ENCODE data around the gene CYSTM1.

Gene CYSTM1

GRCh38 chr5:140242099-140242498 lies 67.1 kb downstream of the CYSTM1 start:
- Histone ChIP-seq H3K9me3 (ENCODE audit: low read length) (no peaks in the 10 kb centered on the region), H3K36me3 (ENCODE audit: insufficient read depth, low read length) (peaks cover 5% of the 10 kb centered on the region), H3K4me1 (ENCODE audit: insufficient read depth, low read length) (peaks cover 22% of the 10 kb centered on the region), H3K4me3 (ENCODE audit: low read length) (no peak overlapping the region), H3K27me3 (ENCODE audit: insufficient read depth, low read length) (no peaks in the 10 kb centered on the region), H2AFZ (ENCODE audit: low read depth, low read length) (no peak overlapping the region)

- peaks cover 5% of the 10 kb centered on the region for H3K36me3 ChIP-seq (ENCODE audit: insufficient read depth, low read length)
- no peaks in the 10 kb centered on the region for H3K27me3 ChIP-seq (ENCODE audit: insufficient read depth, low read length)
- H3K4me3 ChIP-seq (ENCODE audit: low read length): no peak overlapping the region
- peaks cover 22% of the 10 kb centered on the region for H3K4me1 ChIP-seq (ENCODE audit: insufficient read depth, low read length)
- H3K9me3 ChIP-seq (ENCODE audit: low read length): no peaks in the 10 kb centered on the region
- no peak overlapping the region for H2AFZ ChIP-seq (ENCODE audit: low read depth, low read length)
These were observed 68.0 kb downstream of the CYSTM1 start for GRCh38 chr5:140242890-140243585.

GRCh38 chr5:140243706-140244250 lies 68.8 kb downstream of the CYSTM1 start:
- Histone ChIP-seq H3K27me3 (ENCODE audit: insufficient read depth, low read length) (no peaks in the 10 kb centered on the region), H3K36me3 (ENCODE audit: insufficient read depth, low read length) (peaks cover 5% of the 10 kb centered on the region), H3K4me1 (ENCODE audit: insufficient read depth, low read length) (peaks cover 22% of the 10 kb centered on the region), H2AFZ (ENCODE audit: low read depth, low read length) (no peak overlapping the region), H3K9me3 (ENCODE audit: low read length) (no peaks in the 10 kb centered on the region), H3K4me3 (ENCODE audit: low read length) (no peak overlapping the region)

DNA sequence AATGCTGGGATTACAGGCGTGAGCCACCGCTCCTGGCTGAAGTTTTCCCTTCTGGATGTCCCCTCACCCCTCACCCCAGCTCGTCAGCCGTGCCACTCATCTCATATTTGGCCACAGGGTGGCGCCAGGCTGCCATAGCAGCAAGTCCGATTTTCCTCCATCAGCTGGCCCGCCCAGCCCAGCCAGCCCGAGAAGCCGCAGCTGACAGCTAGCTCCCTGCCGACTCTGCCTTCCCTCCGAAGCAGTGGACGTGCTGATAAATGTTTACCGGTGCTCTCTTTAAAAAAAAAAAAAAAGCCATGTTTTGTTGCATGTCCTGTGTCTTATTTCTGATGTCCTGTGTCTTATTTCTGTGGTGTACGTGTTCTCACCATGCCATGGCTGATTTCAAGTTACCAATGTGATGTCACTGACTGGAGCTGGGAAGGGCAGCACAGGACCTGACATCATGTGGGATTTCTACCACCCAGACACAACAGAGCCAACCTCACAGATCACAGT lies 69.6 kb downstream of the CYSTM1 start:
- peaks cover 5% of the 10 kb centered on the region for H3K36me3 ChIP-seq (ENCODE audit: insufficient read depth, low read length)
- no peaks in the 10 kb centered on the region for H3K27me3 ChIP-seq (ENCODE audit: insufficient read depth, low read length)
- no peaks in the 10 kb centered on the region for H3K9me3 ChIP-seq (ENCODE audit: low read length)
- H3K4me3 ChIP-seq (ENCODE audit: low read length): no peak overlapping the region
- H3K4me1 ChIP-seq (ENCODE audit: insufficient read depth, low read length): peaks cover 22% of the 10 kb centered on the region
- H2AFZ ChIP-seq (ENCODE audit: low read depth, low read length): no peak overlapping the region

GRCh38 chr5:140245341-140245740 lies 70.4 kb downstream of the CYSTM1 start:
- Histone ChIP-seq H3K4me1 (ENCODE audit: insufficient read depth, low read length) (peaks cover 22% of the 10 kb centered on the region), H2AFZ (ENCODE audit: low read depth, low read length) (no peak overlapping the region), H3K4me3 (ENCODE audit: low read length) (no peak overlapping the region)

DNA sequence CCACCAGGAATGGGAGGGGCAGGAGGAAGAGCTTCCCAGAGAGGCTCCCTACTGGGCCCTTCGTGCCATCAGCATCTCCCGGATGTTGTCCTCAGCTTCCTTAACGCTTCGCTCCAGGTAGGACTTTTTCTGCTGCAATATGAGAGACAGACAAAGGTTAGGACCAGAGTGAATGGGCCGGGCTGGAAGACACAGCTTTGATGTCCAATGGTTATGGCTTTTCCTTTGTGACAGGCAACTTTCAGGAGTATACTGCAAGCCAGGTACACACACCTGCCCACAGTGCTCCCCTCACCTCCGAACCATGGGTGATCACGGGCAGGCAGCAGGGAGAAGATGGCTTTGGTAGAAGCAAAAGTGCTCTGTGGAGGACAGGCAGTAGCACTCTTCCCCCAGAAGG lies 70.9 kb downstream of the CYSTM1 start:
- Histone ChIP-seq H3K36me3 (ENCODE audit: insufficient read depth, low read length) (peaks cover 7% of the 10 kb centered on the region), H3K4me1 (ENCODE audit: insufficient read depth, low read length) (peaks cover 20% of the 10 kb centered on the region), H3K9me3 (ENCODE audit: low read length) (no peaks in the 10 kb centered on the region), H3K4me3 (ENCODE audit: low read length) (no peak overlapping the region), H2AFZ (ENCODE audit: low read depth, low read length) (no peak overlapping the region), H3K27me3 (ENCODE audit: insufficient read depth, low read length) (no peaks in the 10 kb centered on the region)

More at GRCh38 chr5:140245341-140245740, 70.4 kb downstream of the CYSTM1 start:
- no peaks in the 10 kb centered on the region for H3K9me3 ChIP-seq (ENCODE audit: low read length)
- peaks cover 7% of the 10 kb centered on the region for H3K36me3 ChIP-seq (ENCODE audit: insufficient read depth, low read length)
- H3K27me3 ChIP-seq (ENCODE audit: insufficient read depth, low read length): no peaks in the 10 kb centered on the region

- Histone ChIP-seq H3K9me3 (ENCODE audit: low read length) (no peaks in the 10 kb centered on the region), H3K27me3 (ENCODE audit: insufficient read depth, low read length) (no peaks in the 10 kb centered on the region), H3K4me1 (ENCODE audit: insufficient read depth, low read length) (peaks cover 15% of the 10 kb centered on the region), H3K4me3 (ENCODE audit: low read length) (no peak overlapping the region), H3K36me3 (ENCODE audit: insufficient read depth, low read length) (peaks cover 7% of the 10 kb centered on the region), H2AFZ (ENCODE audit: low read depth, low read length) (no peak overlapping the region)
These were observed 71.6 kb downstream of the CYSTM1 start for GRCh38 chr5:140246378-140247122.

GRCh38 chr5:140248414-140248813 lies 73.4 kb downstream of the CYSTM1 start:
- Histone ChIP-seq H3K9me3 (ENCODE audit: low read length) (no peaks in the 10 kb centered on the region), H3K36me3 (ENCODE audit: insufficient read depth, low read length) (peaks cover 9% of the 10 kb centered on the region), H3K4me1 (ENCODE audit: insufficient read depth, low read length) (peaks cover 8% of the 10 kb centered on the region), H2AFZ (ENCODE audit: low read depth, low read length) (no peak overlapping the region), H3K27me3 (ENCODE audit: insufficient read depth, low read length) (no peaks in the 10 kb centered on the region), H3K4me3 (ENCODE audit: low read length) (no peak overlapping the region)

- Histone ChIP-seq H3K36me3 (ENCODE audit: insufficient read depth, low read length) (peaks cover 9% of the 10 kb centered on the region), H3K4me1 (ENCODE audit: insufficient read depth, low read length) (peaks cover 8% of the 10 kb centered on the region), H3K9me3 (ENCODE audit: low read length) (no peaks in the 10 kb centered on the region)
These were observed 74.5 kb downstream of the CYSTM1 start for GRCh38 chr5:140249536-140249935.

DNA sequence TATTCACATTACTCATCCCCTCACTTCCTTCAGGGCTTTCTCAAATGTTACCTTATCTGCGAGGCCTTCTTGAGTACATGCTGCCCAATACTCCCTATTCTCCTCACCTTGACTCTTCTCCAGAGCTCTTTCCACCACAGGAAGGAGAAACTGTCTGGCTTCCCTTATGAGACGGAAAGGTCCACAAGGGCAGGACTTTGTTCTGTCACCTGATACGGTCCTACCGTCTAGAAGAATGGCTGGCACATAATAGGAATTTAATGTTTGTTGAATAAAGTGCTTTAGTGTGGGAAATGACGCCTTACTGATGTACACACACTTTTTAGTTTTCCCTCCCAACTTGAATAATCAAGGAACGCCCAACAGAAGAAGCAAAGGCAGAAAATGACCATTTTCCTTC lies 75.4 kb downstream of the CYSTM1 start:
- H3K4me3 ChIP-seq (ENCODE audit: low read length): no peak overlapping the region
- peaks cover 6% of the 10 kb centered on the region for H3K36me3 ChIP-seq (ENCODE audit: insufficient read depth, low read length)
- no peak overlapping the region for H2AFZ ChIP-seq (ENCODE audit: low read depth, low read length)
- H3K9me3 ChIP-seq (ENCODE audit: low read length): no peaks in the 10 kb centered on the region
- H3K27me3 ChIP-seq (ENCODE audit: insufficient read depth, low read length): no peaks in the 10 kb centered on the region
- H3K4me1 ChIP-seq (ENCODE audit: insufficient read depth, low read length): peaks cover 5% of the 10 kb centered on the region

More at GRCh38 chr5:140249536-140249935, 74.5 kb downstream of the CYSTM1 start:
- H2AFZ ChIP-seq (ENCODE audit: low read depth, low read length): no peak overlapping the region
- no peaks in the 10 kb centered on the region for H3K27me3 ChIP-seq (ENCODE audit: insufficient read depth, low read length)
- H3K4me3 ChIP-seq (ENCODE audit: low read length): no peak overlapping the region

DNA sequence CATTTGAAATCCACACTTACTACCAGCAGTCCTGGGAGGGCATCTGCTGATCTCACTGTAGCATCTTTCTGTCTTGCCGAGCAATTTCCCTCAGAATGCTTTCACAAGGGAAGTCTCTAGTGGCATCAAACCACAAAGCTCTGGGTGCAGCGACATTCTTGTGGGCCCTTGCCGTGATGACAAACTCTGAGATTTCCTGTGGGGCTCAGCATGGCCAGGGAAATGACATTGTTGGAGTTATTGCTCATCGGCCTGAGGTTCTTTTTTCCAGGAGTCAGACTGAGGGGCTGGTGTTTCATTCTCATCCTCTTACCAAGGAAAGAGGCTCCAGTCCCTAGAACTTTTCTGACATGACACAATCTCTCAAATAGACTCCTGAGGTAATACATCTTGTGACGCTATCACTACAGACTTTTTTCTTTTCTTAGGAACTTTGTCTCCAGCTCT lies 76.6 kb downstream of the CYSTM1 start:
- no peaks in the 10 kb centered on the region for H3K9me3 ChIP-seq (ENCODE audit: low read length)
- H3K4me1 ChIP-seq (ENCODE audit: insufficient read depth, low read length): no peaks in the 10 kb centered on the region
- no peaks in the 10 kb centered on the region for H3K27me3 ChIP-seq (ENCODE audit: insufficient read depth, low read length)
- peaks cover 4% of the 10 kb centered on the region for H3K36me3 ChIP-seq (ENCODE audit: insufficient read depth, low read length)
- no peak overlapping the region for H3K4me3 ChIP-seq (ENCODE audit: low read length)
- H2AFZ ChIP-seq (ENCODE audit: low read depth, low read length): no peak overlapping the region

- no peaks in the 10 kb centered on the region for H3K27me3 ChIP-seq (ENCODE audit: insufficient read depth, low read length)
These were observed 77.6 kb downstream of the CYSTM1 start for GRCh38 chr5:140252470-140253126.

DNA sequence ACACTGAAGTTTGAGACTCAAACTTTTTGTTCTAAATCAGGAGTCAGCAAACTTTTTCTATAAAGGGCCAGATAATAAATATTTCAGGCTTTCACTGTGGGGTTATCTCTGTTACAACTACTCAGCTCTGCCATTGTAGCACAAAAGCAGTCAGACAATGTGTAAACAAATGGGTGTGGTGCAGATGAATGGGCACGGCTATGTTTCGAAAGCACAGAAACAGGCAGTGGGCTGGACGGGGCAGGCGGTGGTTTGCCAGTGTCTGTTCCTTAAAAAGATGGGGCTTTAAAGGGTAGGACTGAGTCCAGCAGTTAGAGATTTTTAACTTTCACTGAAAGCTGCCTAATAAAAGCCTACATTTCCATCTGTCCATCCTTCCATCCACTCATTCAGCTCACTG lies 79.0 kb downstream of the CYSTM1 start:
- no peak overlapping the region for H3K4me3 ChIP-seq (ENCODE audit: low read length)
- no peak overlapping the region for H2AFZ ChIP-seq (ENCODE audit: low read depth, low read length)
- no peaks in the 10 kb centered on the region for H3K27me3 ChIP-seq (ENCODE audit: insufficient read depth, low read length)
- H3K9me3 ChIP-seq (ENCODE audit: low read length): no peaks in the 10 kb centered on the region
- H3K36me3 ChIP-seq (ENCODE audit: insufficient read depth, low read length): peaks cover 4% of the 10 kb centered on the region
- peaks cover 7% of the 10 kb centered on the region for H3K4me1 ChIP-seq (ENCODE audit: insufficient read depth, low read length)

More at GRCh38 chr5:140252470-140253126, 77.6 kb downstream of the CYSTM1 start:
- Histone ChIP-seq H3K9me3 (ENCODE audit: low read length) (no peaks in the 10 kb centered on the region), H3K4me1 (ENCODE audit: insufficient read depth, low read length) (no peaks in the 10 kb centered on the region), H3K4me3 (ENCODE audit: low read length) (no peak overlapping the region), H2AFZ (ENCODE audit: low read depth, low read length) (no peak overlapping the region), H3K36me3 (ENCODE audit: insufficient read depth, low read length) (peaks cover 4% of the 10 kb centered on the region)
